Uterus (tissue), 2 donors: ENCODE measurements around the gene GTF2H3.

Source experiments
- POLR2A ChIP-seq, 2 donors: fragments of 450-650 bp; IDR thresholded peaks; one replicate each; pipeline ENCODE4 v1.6.1; 2016; ENCODE audit warnings: antibody characterized with exemption in 2 of 2, mild to moderate bottlenecking in 1 of 2, moderate library complexity in 1 of 2
- TF ChIP-seq, protein P1 (sequence below), 4 experiments: fragments of 200-600 bp in 2 of 4; fragments of 450-650 bp in 2 of 4; sonication (generic) in 2 of 4; IDR thresholded peaks; one replicate each; pipeline ENCODE4 v1.5.1; 2016 to 2019; ENCODE audit warnings: antibody characterized with exemption in 4 of 4, mild to moderate bottlenecking in 2 of 4, moderate library complexity in 1 of 4

DNA sequence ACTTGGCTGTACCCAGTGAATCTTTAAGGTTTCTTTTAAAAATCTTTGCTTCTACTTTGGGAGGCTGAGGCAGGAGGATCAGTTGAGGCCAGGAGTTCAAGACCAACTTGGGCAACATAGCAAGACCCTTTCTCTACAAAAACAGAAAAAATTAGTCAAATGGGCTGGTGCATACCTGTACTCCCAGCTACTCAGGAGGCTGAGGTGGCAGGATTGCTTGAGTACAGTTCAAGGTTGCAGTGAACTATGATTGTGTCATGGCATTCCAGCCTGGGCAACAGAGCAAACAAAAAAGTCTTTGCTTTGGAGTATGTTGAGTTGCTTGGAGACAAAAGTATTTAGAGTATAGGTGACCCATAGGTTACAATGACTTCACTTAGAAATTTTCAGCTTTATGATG is 37.9 kb upstream of the GTF2H3 start:
- no peak for TF ChIP-seq POLR2A (IDR thresholded peaks at IDR 0.05)
- TF ChIP-seq, protein P1, sequence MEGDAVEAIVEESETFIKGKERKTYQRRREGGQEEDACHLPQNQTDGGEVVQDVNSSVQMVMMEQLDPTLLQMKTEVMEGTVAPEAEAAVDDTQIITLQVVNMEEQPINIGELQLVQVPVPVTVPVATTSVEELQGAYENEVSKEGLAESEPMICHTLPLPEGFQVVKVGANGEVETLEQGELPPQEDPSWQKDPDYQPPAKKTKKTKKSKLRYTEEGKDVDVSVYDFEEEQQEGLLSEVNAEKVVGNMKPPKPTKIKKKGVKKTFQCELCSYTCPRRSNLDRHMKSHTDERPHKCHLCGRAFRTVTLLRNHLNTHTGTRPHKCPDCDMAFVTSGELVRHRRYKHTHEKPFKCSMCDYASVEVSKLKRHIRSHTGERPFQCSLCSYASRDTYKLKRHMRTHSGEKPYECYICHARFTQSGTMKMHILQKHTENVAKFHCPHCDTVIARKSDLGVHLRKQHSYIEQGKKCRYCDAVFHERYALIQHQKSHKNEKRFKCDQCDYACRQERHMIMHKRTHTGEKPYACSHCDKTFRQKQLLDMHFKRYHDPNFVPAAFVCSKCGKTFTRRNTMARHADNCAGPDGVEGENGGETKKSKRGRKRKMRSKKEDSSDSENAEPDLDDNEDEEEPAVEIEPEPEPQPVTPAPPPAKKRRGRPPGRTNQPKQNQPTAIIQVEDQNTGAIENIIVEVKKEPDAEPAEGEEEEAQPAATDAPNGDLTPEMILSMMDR (IDR thresholded peaks at IDR 0.05), result no peak
